ENCODE results near the gene STAP1.
"Not testable (repeated sequence)": the region's sequence is repeated elsewhere in the genome, so short reads cannot be mapped to it uniquely, and the experiment has no call there.

STAP1 gene

GRCh38 chr4:67634741-67635140 is 76.2 kb downstream of the STAP1 start:
- no peak for DNase-seq

GRCh38 chr4:67635331-67635730 is 76.8 kb downstream of the STAP1 start:
- DNase-seq = no peak

- not testable (repeated sequence) for DNase-seq
These were observed 78.5 kb downstream of the STAP1 start for GRCh38 chr4:67636978-67637377.

GRCh38 chr4:67638136-67638535 is 79.6 kb downstream of the STAP1 start:
- DNase-seq = no peak

- DNase-seq = no peak
These were observed 93.0 kb downstream of the STAP1 start for GRCh38 chr4:67651536-67651935.
